HCT116 (cell line): ENCODE results near the gene TMIE. TPM values are rescaled to one million over a fixed set of nuclear protein-coding genes. Genes with fewer than 3 reads are reported as not detected.
"Not testable (repeated sequence)": the region's sequence is repeated elsewhere in the genome, so short reads cannot be mapped to it uniquely, and the experiment has no call there.

Source experiments
- ATAC-seq: fragments of 200-7000 bp; cut with Tn5 transposase; 2 replicates; pipeline ENCODE4 v1.9.1; 2020; ENCODE audit warnings: mild to moderate bottlenecking, moderate library complexity
- BruUV-seq: library from RNA; stranded (reverse); fragments of 400-500 nt; replicated peaks from 2 replicates; lab custom pipeline; 2021; lab: Mats Ljungman, UMichigan
- CTCF ChIA-PET: fragments of 300-600 bp; sonication (Branson Sonifier 250); formaldehyde crosslinking; loops from one replicate; lab custom pipeline; 2021; ENCODE audit warnings: antibody characterized with exemption; lab: Charles Lee
- POLR2A ChIA-PET: fragments of 300-600, 350-600 bp; sonication (Branson Sonifier 250); formaldehyde crosslinking; loops from one replicate; lab custom pipeline; 2021; ENCODE audit warnings: antibody characterized with exemption; lab: Charles Lee
- RAD21 ChIA-PET, 2 experiments: fragments of 300-600 bp; sonication (Branson Sonifier 250); formaldehyde crosslinking; loops; one replicate each; lab custom pipeline; 2023; ENCODE audit warnings: low total read pairs in 2 of 2; ENCODE audit not compliant: uncharacterized antibody in 2 of 2, unreplicated experiment in 2 of 2, low non-redundant PET in 1 of 2; lab: Charles Lee
- DNase-seq: peaks from one replicate; pipeline ENCODE4 v3.0.0-alpha.2; 2010; ENCODE audit warnings: low read depth, low spot score
- H2AFZ ChIP-seq: fragments of 200-600 bp; shearing (Covaris generic), sonication (generic); 2 replicates; pipeline ENCODE4 v1.6.1; 2017; ENCODE audit warnings: low read depth, mixed run types, mixed read lengths, antibody characterized with exemption, low read length; ENCODE audit not compliant: poor library complexity, severe bottlenecking
- H3K27ac ChIP-seq: 2 replicates; pipeline ENCODE4 v1.5.1; 2012; ENCODE audit warnings: low read depth, low read length
- H3K27me3 ChIP-seq: fragments of 200-600 bp; sonication (generic); 2 replicates; pipeline ENCODE4 v1.6.1; 2016; ENCODE audit warnings: mixed run types, low read length, mixed read lengths; ENCODE audit not compliant: insufficient read depth
- H3K36me3 ChIP-seq, 2 experiments: fragments of 200-500 bp in 1 of 2; fragments of 200-600 bp in 1 of 2; sonication (Bioruptor generic) in 1 of 2; sonication (generic) in 1 of 2; 2 replicates each; pipeline versions ENCODE4 v1.5.1 to v1.6.1; 2014 to 2016; ENCODE audit warnings: low read length in 2 of 2, inconsistent platforms in 1 of 2, mixed read lengths in 1 of 2, mixed run types in 1 of 2; ENCODE audit not compliant: insufficient read depth in 2 of 2, control insufficient read depth in 1 of 2
- H3K4me1 ChIP-seq, 2 experiments: fragments of 200-600 bp in 1 of 2; sonication (generic) in 1 of 2; 2 replicates each; pipeline versions ENCODE4 v1.5.1 to v1.6.1; 2012 to 2017; ENCODE audit warnings: low read length in 2 of 2, inconsistent platforms in 1 of 2, mild to moderate bottlenecking in 1 of 2, mixed read lengths in 1 of 2, mixed run types in 1 of 2, moderate library complexity in 1 of 2; ENCODE audit not compliant: insufficient read depth in 2 of 2, control insufficient read depth in 1 of 2
- H3K4me2 ChIP-seq: fragments of 200-600 bp; sonication (generic); 2 replicates; pipeline ENCODE4 v1.6.1; 2017; ENCODE audit warnings: mixed run types, low read length, mixed read lengths
- H3K4me3 ChIP-seq, 2 experiments: fragments of 200-600 bp in 1 of 2; sonication (generic) in 1 of 2; replicated peaks in 1 of 2; 2 replicates each; pipeline ENCODE4 v1.5.1; 2011 to 2016; ENCODE audit warnings: low read length in 2 of 2, control low read depth in 1 of 2, low read depth in 1 of 2, mild to moderate bottlenecking in 1 of 2, mixed read lengths in 1 of 2, mixed run types in 1 of 2
- H3K79me2 ChIP-seq: fragments of 200-600 bp; sonication (generic); 2 replicates; pipeline ENCODE4 v1.6.1; 2017; ENCODE audit warnings: mild to moderate bottlenecking, mixed run types, low read length, moderate library complexity, mixed read lengths; ENCODE audit not compliant: insufficient read depth
- H3K9ac ChIP-seq: fragments of 200-600 bp; sonication (generic); 2 replicates; pipeline ENCODE4 v1.6.1; 2016; ENCODE audit warnings: low read length, mixed read lengths
- H3K9me2 ChIP-seq: fragments of 200-600 bp; sonication (generic), shearing (Covaris generic); 2 replicates; pipeline ENCODE4 v1.6.1; 2017; ENCODE audit warnings: mixed run types, mild to moderate bottlenecking, moderate library complexity; ENCODE audit not compliant: insufficient read depth
- H3K9me3 ChIP-seq, 2 experiments: fragments of 200-500 bp in 1 of 2; fragments of 200-600 bp in 1 of 2; sonication (Bioruptor generic) in 1 of 2; sonication (generic) in 1 of 2; 2 replicates each; pipeline ENCODE4 v1.6.1; 2014 to 2017; ENCODE audit warnings: low read length in 2 of 2, mixed read lengths in 2 of 2, inconsistent platforms in 1 of 2, low read depth in 1 of 2, mild to moderate bottlenecking in 1 of 2, mixed run types in 1 of 2, moderate library complexity in 1 of 2; ENCODE audit not compliant: control insufficient read depth in 1 of 2, insufficient read depth in 1 of 2
- H4K20me1 ChIP-seq: fragments of 200-600 bp; sonication (generic), shearing (Covaris generic); 2 replicates; pipeline ENCODE4 v1.6.1; 2017; ENCODE audit warnings: mixed run types, mild to moderate bottlenecking, moderate library complexity; ENCODE audit not compliant: insufficient read depth
- ATF3 ChIP-seq: IDR thresholded peaks from 2 replicates; pipeline ENCODE4 v1.6.1; 2012
- CEBPB ChIP-seq: IDR thresholded peaks from 2 replicates; pipeline ENCODE4 v1.6.1; 2012; ENCODE audit warnings: low read depth
- ELF1 ChIP-seq: IDR thresholded peaks from 2 replicates; pipeline ENCODE4 v1.6.1; 2012; ENCODE audit warnings: low read depth, borderline replicate concordance
- EZH2 ChIP-seq: fragments of 200-600 bp; sonication (generic); IDR thresholded peaks from 2 replicates; pipeline ENCODE4 v1.6.1; 2017; ENCODE audit warnings: antibody characterized with exemption, mixed run types
- JUND ChIP-seq: IDR thresholded peaks from 2 replicates; pipeline ENCODE4 v1.6.1; 2012
- MAX ChIP-seq: IDR thresholded peaks from 2 replicates; pipeline ENCODE4 v1.6.1; 2012
- POLR2A ChIP-seq: IDR thresholded peaks from 2 replicates; pipeline ENCODE4 v1.7.0; 2011; ENCODE audit warnings: borderline replicate concordance; ENCODE audit not compliant: insufficient read depth, insufficient read length; ENCODE audit errors: extremely low read depth
- RAD21 ChIP-seq: IDR thresholded peaks from 2 replicates; pipeline ENCODE4 v1.6.1; 2012; ENCODE audit warnings: low read depth, mild to moderate bottlenecking
- SRF ChIP-seq: IDR thresholded peaks from 2 replicates; pipeline ENCODE4 v1.6.1; 2012; ENCODE audit warnings: low read depth
- ZBTB33 ChIP-seq: IDR thresholded peaks from 2 replicates; pipeline ENCODE4 v1.6.1; 2011; ENCODE audit warnings: mild to moderate bottlenecking, low read length, moderate library complexity; ENCODE audit not compliant: insufficient replicate concordance; ENCODE audit errors: extremely low read depth
- intact Hi-C: fragments of 100-400 bp; cut with micrococcal nuclease; formaldehyde crosslinking; loops from 2 replicates; pipeline ENCODE4 v1.10.0; 2022
- total RNA-seq: library from RNA; stranded (reverse); gene quantifications from one replicate; pipeline ENCODE4 v1.2.1, GENCODE V29; 2021; ENCODE audit not compliant: unreplicated experiment

TMIE gene
- total RNA-seq, 1 experiment from 2014 or later: 0.74 TPM

- POLR2A ChIA-PET: interaction anchor here (1.1 kb wide), 1 partner anchor 9 kb away, joined by 4 read pairs; the partner anchor contains the start of gene ALS2CL
- CTCF ChIA-PET: no interaction called here
- no peaks in the 10 kb centered on the region for H4K20me1 ChIP-seq
- H3K79me2 ChIP-seq: no peaks in the 10 kb centered on the region
- H3K36me3 ChIP-seq: no peaks in the 10 kb centered on the region
- RAD21 ChIA-PET: interaction anchor here in 1 of 2 experiments (1.0 kb wide), 1 partner anchor 39 kb away, joined by 3 read pairs; no protein-coding TSS in a partner anchor
- no peak overlapping the region for H2AFZ ChIP-seq
- no peak overlapping the region for H3K4me3 ChIP-seq
- no TSS peak for BruUV-seq
- H3K9ac ChIP-seq: no peak overlapping the region
- no peak overlapping the region for H3K27ac ChIP-seq
- H3K4me2 ChIP-seq: no peak overlapping the region
- peaks cover 7 to 15% of the 10 kb centered on the region in 2 experiments; a peak in 3 of 4 replicates for H3K4me1 ChIP-seq
- H3K27me3 ChIP-seq: no peaks in the 10 kb centered on the region
- intact Hi-C loops: loop anchor here (10.0 kb wide), 1 partner anchor 1082 kb away; the partner anchor contains the start of gene SMARCC1
- TF ChIP-seq POLR2A: no peak
- H3K9me2 ChIP-seq: no peaks in the 10 kb centered on the region
- no peaks in the 10 kb centered on the region for H3K9me3 ChIP-seq
- DNase-seq (no peak), ATAC-seq (no peak)
Measured at GRCh38 chr3:46702246-46703012, 1.2 kb downstream of the TMIE start.

GRCh38 chr3:46703013-46703520, 1.9 kb downstream of the TMIE start:
- no peaks in the 10 kb centered on the region for H3K9me2 ChIP-seq
- no peaks in the 10 kb centered on the region for H4K20me1 ChIP-seq
- H3K9me3 ChIP-seq: no peaks in the 10 kb centered on the region
- H3K36me3 ChIP-seq: no peaks in the 10 kb centered on the region
- ChIA-PET RAD21 (interaction anchor here in 1 of 2 experiments (1.0 kb wide), 1 partner anchor 39 kb away, joined by 3 read pairs; no protein-coding TSS in a partner anchor), POLR2A (interaction anchor here (0.6 to 1.1 kb wide), 2 partner anchors 10 to 209 kb away, joined by 4 read pairs; partner anchors contain the start of gene ALS2CL), CTCF (no interaction called here)
- no peak overlapping the region for H3K9ac ChIP-seq
- H3K4me2 ChIP-seq: no peak overlapping the region
- no peaks in the 10 kb centered on the region for H3K27me3 ChIP-seq
- no peaks in the 10 kb centered on the region for H3K79me2 ChIP-seq
- no peak for ATAC-seq
- H3K27ac ChIP-seq: no peak overlapping the region
- TF ChIP-seq JUND (no peak), ATF3 (no peak), MAX (no peak), POLR2A (no peak), CEBPB (no peak), RAD21 (no peak), ZBTB33 (no peak), ELF1 (no peak), EZH2 (no peak), SRF (no peak)
- TF ChIP-seq, all 23 proteins: peak for 0
- no peak for DNase-seq
- H3K4me3 ChIP-seq: no peak overlapping the region
- BruUV-seq: no TSS peak
- H2AFZ ChIP-seq: no peak overlapping the region
- intact Hi-C loops: loop anchor here (10.0 kb wide), 1 partner anchor 1082 kb away; the partner anchor contains the start of gene SMARCC1
- H3K4me1 ChIP-seq: peaks cover 7 to 15% of the 10 kb centered on the region in 2 experiments; a peak in 3 of 4 replicates

GRCh38 chr3:46704346-46704745, 3.2 kb downstream of the TMIE start:
- H3K9ac ChIP-seq, H3K4me2 ChIP-seq, H3K27ac ChIP-seq, H3K9me3 ChIP-seq, ATAC-seq, H3K79me2 ChIP-seq, CTCF ChIA-PET, POLR2A ChIA-PET, H2AFZ ChIP-seq, H3K27me3 ChIP-seq, H3K36me3 ChIP-seq, RAD21 ChIA-PET, H3K9me2 ChIP-seq, DNase-seq, BruUV-seq, H4K20me1 ChIP-seq, H3K4me3 ChIP-seq: not testable (repeated sequence)
- intact Hi-C loops: loop anchor here (10.0 kb wide), 1 partner anchor 1080 kb away; the partner anchor contains the start of gene SMARCC1
- H3K4me1 ChIP-seq: peaks cover 7 to 15% of the 10 kb centered on the region in 2 experiments; a peak in 3 of 4 replicates
